ENCODE measurements around the gene GALNT14. TPM values are rescaled to one million over a fixed set of nuclear protein-coding genes. Genes with fewer than 3 reads are reported as not detected.

Gene GALNT14
- polyA plus RNA-seq, 2 donors, result 17.2 to 23.5 TPM

GRCh38 chr2:30939364-30939763 lies 198.9 kb downstream of the GALNT14 start:
- Histone ChIP-seq H3K4me1 (ENCODE audit: control insufficient read depth in 2 of 2, insufficient read depth in 2 of 2, low read length in 1 of 2) (no peaks in the 10 kb centered on the region), H3K27ac (ENCODE audit: low read depth in 2 of 2, low read length in 1 of 2) (no peak overlapping the region), H3K9me3 (ENCODE audit: control insufficient read depth in 2 of 2, insufficient read depth in 1 of 2, low read depth in 1 of 2, low read length in 1 of 2) (no peaks in the 10 kb centered on the region), H3K27me3 (ENCODE audit: control insufficient read depth in 1 of 2, insufficient read depth in 2 of 2, low read length in 2 of 2) (no peaks in the 10 kb centered on the region), H3K36me3 (ENCODE audit: control insufficient read depth in 2 of 2, insufficient read depth in 2 of 2, low read length in 1 of 2) (no peaks in the 10 kb centered on the region), H3K4me3 (ENCODE audit: low read depth in 1 of 2, low read length in 2 of 2) (no peak overlapping the region)
- 82 to 86% methylated on average over 4 of the region's 4 CpGs for WGBS, 2 donors

- Histone ChIP-seq H3K36me3 (ENCODE audit: control insufficient read depth in 2 of 2, insufficient read depth in 2 of 2, low read length in 1 of 2) (no peaks in the 10 kb centered on the region), H3K4me1 (ENCODE audit: control insufficient read depth in 2 of 2, insufficient read depth in 2 of 2, low read length in 1 of 2) (no peaks in the 10 kb centered on the region), H3K9me3 (ENCODE audit: control insufficient read depth in 2 of 2, insufficient read depth in 1 of 2, low read depth in 1 of 2, low read length in 1 of 2) (no peaks in the 10 kb centered on the region), H3K27ac (ENCODE audit: low read depth in 2 of 2, low read length in 1 of 2) (no peak overlapping the region), H3K4me3 (ENCODE audit: low read depth in 1 of 2, low read length in 2 of 2) (no peak overlapping the region), H3K27me3 (ENCODE audit: control insufficient read depth in 1 of 2, insufficient read depth in 2 of 2, low read length in 2 of 2) (no peaks in the 10 kb centered on the region)
- 93 to 96% methylated on average over 1 of the region's 1 CpG for WGBS, 2 donors
These were observed 200.0 kb downstream of the GALNT14 start for GRCh38 chr2:30938196-30938595.

GRCh38 chr2:30936977-30937376 lies 201.3 kb downstream of the GALNT14 start:
- no peaks in the 10 kb centered on the region for H3K27me3 ChIP-seq (ENCODE audit: control insufficient read depth in 1 of 2, insufficient read depth in 2 of 2, low read length in 2 of 2)
- no peaks in the 10 kb centered on the region for H3K36me3 ChIP-seq (ENCODE audit: control insufficient read depth in 2 of 2, insufficient read depth in 2 of 2, low read length in 1 of 2)
- H3K27ac ChIP-seq (ENCODE audit: low read depth in 2 of 2, low read length in 1 of 2), result no peak overlapping the region
- H3K4me1 ChIP-seq (ENCODE audit: control insufficient read depth in 2 of 2, insufficient read depth in 2 of 2, low read length in 1 of 2), result no peaks in the 10 kb centered on the region
- H3K4me3 ChIP-seq (ENCODE audit: low read depth in 1 of 2, low read length in 2 of 2), result no peak overlapping the region
- WGBS, 2 donors, result 74 to 75% methylated on average over 2 of the region's 2 CpGs
- H3K9me3 ChIP-seq (ENCODE audit: control insufficient read depth in 2 of 2, insufficient read depth in 1 of 2, low read depth in 1 of 2, low read length in 1 of 2), result no peaks in the 10 kb centered on the region

GRCh38 chr2:30935795-30936194 lies 202.4 kb downstream of the GALNT14 start:
- H3K9me3 ChIP-seq (ENCODE audit: control insufficient read depth in 2 of 2, insufficient read depth in 1 of 2, low read depth in 1 of 2, low read length in 1 of 2), result no peaks in the 10 kb centered on the region
- no peaks in the 10 kb centered on the region for H3K4me1 ChIP-seq (ENCODE audit: control insufficient read depth in 2 of 2, insufficient read depth in 2 of 2, low read length in 1 of 2)
- no peak overlapping the region for H3K27ac ChIP-seq (ENCODE audit: low read depth in 2 of 2, low read length in 1 of 2)
- WGBS, 2 donors, result 76 to 81% methylated on average over 8 of the region's 8 CpGs
- H3K27me3 ChIP-seq (ENCODE audit: control insufficient read depth in 1 of 2, insufficient read depth in 2 of 2, low read length in 2 of 2), result no peaks in the 10 kb centered on the region
- no peak overlapping the region for H3K4me3 ChIP-seq (ENCODE audit: low read depth in 1 of 2, low read length in 2 of 2)
- no peaks in the 10 kb centered on the region for H3K36me3 ChIP-seq (ENCODE audit: control insufficient read depth in 2 of 2, insufficient read depth in 2 of 2, low read length in 1 of 2)

GRCh38 chr2:30934066-30934465 lies 204.2 kb downstream of the GALNT14 start:
- H3K36me3 ChIP-seq (ENCODE audit: control insufficient read depth in 2 of 2, insufficient read depth in 2 of 2, low read length in 1 of 2), result peaks cover 0 to 2% of the 10 kb centered on the region in 2 donors
- no peak overlapping the region for H3K27ac ChIP-seq (ENCODE audit: low read depth in 2 of 2, low read length in 1 of 2)
- H3K4me1 ChIP-seq (ENCODE audit: control insufficient read depth in 2 of 2, insufficient read depth in 2 of 2, low read length in 1 of 2), result no peaks in the 10 kb centered on the region
- no peaks in the 10 kb centered on the region for H3K27me3 ChIP-seq (ENCODE audit: control insufficient read depth in 1 of 2, insufficient read depth in 2 of 2, low read length in 2 of 2)
- 78 to 83% methylated on average over 7 of the region's 7 CpGs for WGBS, 2 donors
- no peak overlapping the region for H3K4me3 ChIP-seq (ENCODE audit: low read depth in 1 of 2, low read length in 2 of 2)
- no peaks in the 10 kb centered on the region for H3K9me3 ChIP-seq (ENCODE audit: control insufficient read depth in 2 of 2, insufficient read depth in 1 of 2, low read depth in 1 of 2, low read length in 1 of 2)

GRCh38 chr2:30933496-30933895 lies 204.7 kb downstream of the GALNT14 start:
- no peaks in the 10 kb centered on the region for H3K4me1 ChIP-seq (ENCODE audit: control insufficient read depth in 2 of 2, insufficient read depth in 2 of 2, low read length in 1 of 2)
- H3K27ac ChIP-seq (ENCODE audit: low read depth in 2 of 2, low read length in 1 of 2), result no peak overlapping the region
- no peak overlapping the region for H3K4me3 ChIP-seq (ENCODE audit: low read depth in 1 of 2, low read length in 2 of 2)
- H3K36me3 ChIP-seq (ENCODE audit: control insufficient read depth in 2 of 2, insufficient read depth in 2 of 2, low read length in 1 of 2), result peaks cover 0 to 4% of the 10 kb centered on the region in 2 donors
- WGBS, 2 donors, result 69 to 71% methylated on average over 5 of the region's 5 CpGs
- no peaks in the 10 kb centered on the region for H3K27me3 ChIP-seq (ENCODE audit: control insufficient read depth in 1 of 2, insufficient read depth in 2 of 2, low read length in 2 of 2)
- no peaks in the 10 kb centered on the region for H3K9me3 ChIP-seq (ENCODE audit: control insufficient read depth in 2 of 2, insufficient read depth in 1 of 2, low read depth in 1 of 2, low read length in 1 of 2)

GRCh38 chr2:30932870-30933269 lies 205.4 kb downstream of the GALNT14 start:
- Histone ChIP-seq H3K27me3 (ENCODE audit: control insufficient read depth in 1 of 2, insufficient read depth in 2 of 2, low read length in 2 of 2) (no peaks in the 10 kb centered on the region), H3K27ac (ENCODE audit: low read depth in 2 of 2, low read length in 1 of 2) (no peak overlapping the region), H3K4me3 (ENCODE audit: low read depth in 1 of 2, low read length in 2 of 2) (no peak overlapping the region), H3K36me3 (ENCODE audit: control insufficient read depth in 2 of 2, insufficient read depth in 2 of 2, low read length in 1 of 2) (peaks cover 0 to 4% of the 10 kb centered on the region in 2 donors), H3K4me1 (ENCODE audit: control insufficient read depth in 2 of 2, insufficient read depth in 2 of 2, low read length in 1 of 2) (no peaks in the 10 kb centered on the region), H3K9me3 (ENCODE audit: control insufficient read depth in 2 of 2, insufficient read depth in 1 of 2, low read depth in 1 of 2, low read length in 1 of 2) (no peaks in the 10 kb centered on the region)
- WGBS, 2 donors, result 74 to 75% methylated on average over 3 of the region's 3 CpGs

- Histone ChIP-seq H3K27ac (ENCODE audit: low read depth in 2 of 2, low read length in 1 of 2) (no peak overlapping the region), H3K9me3 (ENCODE audit: control insufficient read depth in 2 of 2, insufficient read depth in 1 of 2, low read depth in 1 of 2, low read length in 1 of 2) (no peaks in the 10 kb centered on the region), H3K36me3 (ENCODE audit: control insufficient read depth in 2 of 2, insufficient read depth in 2 of 2, low read length in 1 of 2) (peaks cover 0 to 4% of the 10 kb centered on the region in 2 donors), H3K4me1 (ENCODE audit: control insufficient read depth in 2 of 2, insufficient read depth in 2 of 2, low read length in 1 of 2) (no peaks in the 10 kb centered on the region), H3K4me3 (ENCODE audit: low read depth in 1 of 2, low read length in 2 of 2) (no peak overlapping the region), H3K27me3 (ENCODE audit: control insufficient read depth in 1 of 2, insufficient read depth in 2 of 2, low read length in 2 of 2) (no peaks in the 10 kb centered on the region)
- 92% methylated on average over 19 of the region's 19 CpGs for WGBS, 2 donors
These were observed 206.3 kb downstream of the GALNT14 start for GRCh38 chr2:30931841-30932407.

GRCh38 chr2:30930716-30931115 lies 207.5 kb downstream of the GALNT14 start:
- no peak overlapping the region for H3K27ac ChIP-seq (ENCODE audit: low read depth in 2 of 2, low read length in 1 of 2)
- H3K9me3 ChIP-seq (ENCODE audit: control insufficient read depth in 2 of 2, insufficient read depth in 1 of 2, low read depth in 1 of 2, low read length in 1 of 2), result no peaks in the 10 kb centered on the region
- H3K27me3 ChIP-seq (ENCODE audit: control insufficient read depth in 1 of 2, insufficient read depth in 2 of 2, low read length in 2 of 2), result no peaks in the 10 kb centered on the region
- no peak overlapping the region for H3K4me3 ChIP-seq (ENCODE audit: low read depth in 1 of 2, low read length in 2 of 2)
- H3K4me1 ChIP-seq (ENCODE audit: control insufficient read depth in 2 of 2, insufficient read depth in 2 of 2, low read length in 1 of 2), result no peaks in the 10 kb centered on the region
- 86 to 93% methylated on average over 3 of the region's 3 CpGs for WGBS, 2 donors
- peaks cover 0 to 4% of the 10 kb centered on the region in 2 donors for H3K36me3 ChIP-seq (ENCODE audit: control insufficient read depth in 2 of 2, insufficient read depth in 2 of 2, low read length in 1 of 2)

- no peaks in the 10 kb centered on the region for H3K9me3 ChIP-seq (ENCODE audit: control insufficient read depth in 2 of 2, insufficient read depth in 1 of 2, low read depth in 1 of 2, low read length in 1 of 2)
- H3K4me3 ChIP-seq (ENCODE audit: low read depth in 1 of 2, low read length in 2 of 2), result no peak overlapping the region
- H3K27me3 ChIP-seq (ENCODE audit: control insufficient read depth in 1 of 2, insufficient read depth in 2 of 2, low read length in 2 of 2), result no peaks in the 10 kb centered on the region
- H3K36me3 ChIP-seq (ENCODE audit: control insufficient read depth in 2 of 2, insufficient read depth in 2 of 2, low read length in 1 of 2), result peaks cover 0 to 4% of the 10 kb centered on the region in 2 donors
- H3K27ac ChIP-seq (ENCODE audit: low read depth in 2 of 2, low read length in 1 of 2), result no peak overlapping the region
- 73 to 81% methylated on average over 7 of the region's 7 CpGs for WGBS, 2 donors
- no peaks in the 10 kb centered on the region for H3K4me1 ChIP-seq (ENCODE audit: control insufficient read depth in 2 of 2, insufficient read depth in 2 of 2, low read length in 1 of 2)
These were observed 210.7 kb downstream of the GALNT14 start for GRCh38 chr2:30927465-30928075.
